Activated CD4-positive, CD25-positive, alpha-beta regulatory T cell treated with anti-CD3 and anti-CD28 coated beads, Interleukin-2, amount 50 U/mL, for 16 hours (primary cell): Measurements from ENCODE around the gene SERPINE3.

Experiments used
- DNase-seq: peaks from one replicate; pipeline ENCODE4 v3.0.0-alpha.2; 2020; ENCODE audit warnings: low read depth, low spot score

The SERPINE3 gene

DNA sequence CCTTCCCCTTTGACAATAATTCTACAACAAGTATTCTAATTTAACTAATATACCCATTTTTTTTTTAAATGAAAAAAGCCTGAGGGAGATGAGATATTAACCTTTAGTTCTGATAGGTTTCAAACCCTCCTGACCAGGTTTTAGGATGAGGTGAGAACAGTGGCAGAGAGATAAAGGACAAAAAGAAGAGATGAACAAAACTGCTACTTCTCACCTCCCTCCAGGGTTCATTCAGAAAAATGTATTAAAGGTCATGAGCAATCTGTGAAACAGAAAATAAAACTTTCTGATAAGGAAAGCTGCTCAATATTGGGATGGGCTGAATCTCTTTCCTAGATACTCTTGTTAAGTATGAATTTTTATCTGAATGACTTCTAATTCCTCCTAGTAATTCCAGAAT lies 24.1 kb downstream of the SERPINE3 start:
- DNase-seq: no peak

DNA sequence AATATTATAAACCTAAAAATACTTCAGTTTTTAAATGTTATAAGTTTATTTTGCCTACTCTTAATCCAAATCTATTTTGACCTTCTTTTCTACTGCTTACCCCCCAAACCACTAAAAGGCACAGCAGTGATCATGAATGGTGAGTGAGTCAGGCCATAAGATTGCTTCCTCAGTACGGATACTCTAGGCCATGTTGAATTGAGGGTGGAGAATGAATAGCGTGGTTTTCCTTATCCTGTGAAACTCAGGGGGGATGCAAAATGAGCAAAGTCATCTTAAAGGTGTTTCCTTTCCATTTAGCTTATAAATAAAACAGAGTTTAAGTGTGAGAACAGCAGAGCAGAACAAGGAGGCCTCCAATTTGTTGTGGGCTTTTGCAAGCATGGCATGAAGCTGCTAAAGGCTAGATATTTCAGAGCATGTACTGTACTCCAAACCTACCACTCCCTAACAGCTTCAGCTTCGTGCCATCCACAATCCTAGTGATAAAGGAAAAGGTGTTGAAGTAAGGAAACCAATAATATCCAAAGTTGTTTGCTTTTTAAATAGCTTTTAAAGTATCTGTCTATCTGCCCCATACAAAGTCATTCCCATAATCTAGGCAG lies 25.0 kb downstream of the SERPINE3 start:
- no peak for DNase-seq

DNA sequence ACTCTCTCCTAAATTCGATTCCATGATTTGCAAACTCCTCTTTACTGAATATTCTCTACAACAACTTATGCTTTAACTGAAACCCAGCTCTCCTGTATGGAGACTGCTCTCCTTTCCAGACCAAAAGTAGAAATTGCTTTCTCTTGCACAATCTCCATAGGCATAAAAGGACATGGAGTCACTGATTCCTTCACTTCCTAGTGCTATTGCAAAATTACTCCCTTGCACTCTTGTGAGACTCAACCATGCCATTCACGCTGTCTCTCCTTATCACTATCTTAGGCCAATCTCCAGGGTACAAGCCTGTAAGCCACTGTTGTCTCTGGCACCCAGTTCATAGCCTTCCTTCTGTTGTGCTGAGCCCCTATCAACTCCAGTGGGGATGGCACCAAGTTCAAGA lies 30.6 kb downstream of the SERPINE3 start:
- no peak for DNase-seq

DNA sequence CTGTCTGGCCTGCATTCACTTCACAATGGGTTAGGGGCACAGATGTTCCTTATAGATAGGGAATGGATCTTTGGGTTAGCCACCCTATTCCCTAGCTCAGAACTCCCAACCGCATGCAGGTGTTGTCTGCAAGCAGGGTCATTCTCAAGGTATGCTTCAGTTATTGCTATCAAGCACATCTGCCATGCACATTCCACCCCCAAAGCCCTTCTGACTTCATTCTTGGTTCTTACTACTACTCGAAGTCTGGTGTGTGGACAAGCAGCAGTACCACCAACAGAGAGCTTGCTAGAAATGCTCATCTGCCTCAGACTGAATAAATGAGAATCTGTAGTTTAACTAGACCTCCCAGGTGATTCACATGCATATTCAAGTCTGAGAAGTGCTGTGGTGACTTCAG lies 31.3 kb downstream of the SERPINE3 start:
- no peak for DNase-seq

DNA sequence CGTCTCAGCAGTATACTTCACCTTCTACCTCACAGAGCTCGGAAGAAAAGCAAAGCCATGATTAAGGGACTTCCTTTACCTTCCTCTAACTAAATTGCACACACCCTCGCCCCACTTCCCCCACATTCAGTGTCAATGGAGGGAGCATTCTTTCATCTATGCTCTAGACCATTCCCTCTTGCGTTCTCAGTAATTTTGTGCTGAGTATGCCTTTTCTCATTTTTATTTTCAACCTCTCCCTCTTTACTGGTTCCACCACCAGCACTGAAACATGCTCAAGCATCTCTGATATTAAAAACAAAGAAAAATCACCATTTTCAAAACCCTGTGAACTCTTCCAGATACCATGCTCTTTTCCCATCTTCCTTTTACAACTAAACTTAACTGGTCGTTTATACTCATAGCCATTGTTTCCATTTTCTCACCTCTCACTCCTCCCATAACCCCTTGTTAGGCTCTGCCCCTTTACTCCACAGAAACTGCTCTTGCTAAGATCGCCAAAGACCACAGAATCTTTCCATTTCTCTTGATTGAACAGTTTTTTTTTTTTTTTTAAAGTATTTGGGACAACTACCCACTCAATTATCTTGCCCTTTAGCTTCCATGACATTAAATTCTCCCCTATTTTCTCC lies 32.4 kb downstream of the SERPINE3 start:
- DNase-seq: no peak

DNA sequence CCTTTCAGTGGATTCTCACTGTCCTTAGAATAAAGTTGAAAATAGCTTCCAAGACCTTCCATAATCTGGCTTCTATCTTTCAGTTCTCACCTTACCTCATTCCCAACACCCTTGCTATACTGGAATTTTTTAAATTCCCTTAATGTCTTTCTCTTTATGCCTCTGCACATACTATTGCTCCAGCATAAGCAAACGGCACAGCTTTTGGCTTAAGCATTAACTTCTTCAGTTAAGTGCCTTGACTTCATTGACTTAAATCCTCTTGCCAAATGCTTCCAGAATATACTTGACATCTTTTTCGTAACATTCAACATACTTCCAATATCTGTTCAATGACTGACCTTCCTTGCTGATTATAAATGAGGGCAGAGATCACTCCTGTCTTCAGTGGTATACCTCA lies 34.0 kb downstream of the SERPINE3 start:
- no peak for DNase-seq

DNA sequence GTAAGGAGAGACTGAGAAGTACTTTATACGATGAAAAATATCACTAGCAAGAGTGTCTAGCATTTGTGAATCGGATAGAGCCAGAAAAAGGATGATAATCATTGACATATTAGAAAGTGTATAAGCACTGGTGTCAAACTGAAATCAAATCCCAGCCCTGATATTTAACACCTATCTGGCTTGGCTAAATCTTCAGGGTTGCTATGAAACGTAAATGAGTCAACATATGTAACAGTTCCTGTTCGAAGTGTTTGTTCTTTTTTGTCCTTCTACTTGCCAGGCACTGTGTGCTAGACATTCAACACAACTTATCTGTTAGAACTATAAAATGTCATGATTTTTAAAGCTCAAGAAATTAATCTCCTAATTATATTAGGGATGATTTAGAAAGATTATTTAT lies 40.8 kb downstream of the SERPINE3 start:
- no peak for DNase-seq

DNA sequence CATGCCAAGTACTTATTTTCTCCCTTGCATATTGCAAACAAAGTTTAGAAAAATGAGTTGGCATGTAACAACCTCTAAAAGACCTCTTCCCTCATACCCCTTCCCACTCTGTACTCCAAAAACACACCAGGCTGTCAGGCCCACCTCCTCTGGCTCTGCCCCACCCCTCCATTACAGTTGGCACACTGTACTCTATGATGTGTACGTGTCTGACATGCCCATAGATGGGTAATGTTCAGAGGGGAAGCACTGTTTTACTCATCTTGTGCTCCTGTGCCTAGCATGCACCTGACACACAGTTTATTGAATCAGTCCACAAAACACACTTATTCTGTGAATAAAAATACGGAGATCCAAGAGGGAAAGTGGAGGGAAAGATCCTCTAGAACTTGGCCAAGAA lies 45.6 kb downstream of the SERPINE3 start:
- no peak for DNase-seq

DNA sequence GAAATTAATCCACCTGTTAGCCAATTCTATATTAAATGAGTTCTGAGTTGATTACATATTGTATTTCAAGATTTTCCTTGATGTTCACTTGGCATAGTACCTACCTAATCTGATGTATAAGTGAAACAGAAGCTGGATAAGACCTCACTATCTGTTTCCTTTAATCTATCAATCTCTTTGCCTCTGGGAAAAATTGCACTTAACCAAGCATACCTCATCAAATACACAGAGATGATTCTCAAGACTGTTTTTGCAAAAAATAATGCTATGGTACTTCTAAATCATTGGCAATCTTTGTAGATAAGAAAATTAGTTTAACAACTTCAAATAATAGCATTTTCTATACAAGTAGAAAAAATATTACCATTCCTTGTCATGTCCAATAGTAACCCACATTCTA lies 55.2 kb downstream of the SERPINE3 start:
- no peak for DNase-seq

DNA sequence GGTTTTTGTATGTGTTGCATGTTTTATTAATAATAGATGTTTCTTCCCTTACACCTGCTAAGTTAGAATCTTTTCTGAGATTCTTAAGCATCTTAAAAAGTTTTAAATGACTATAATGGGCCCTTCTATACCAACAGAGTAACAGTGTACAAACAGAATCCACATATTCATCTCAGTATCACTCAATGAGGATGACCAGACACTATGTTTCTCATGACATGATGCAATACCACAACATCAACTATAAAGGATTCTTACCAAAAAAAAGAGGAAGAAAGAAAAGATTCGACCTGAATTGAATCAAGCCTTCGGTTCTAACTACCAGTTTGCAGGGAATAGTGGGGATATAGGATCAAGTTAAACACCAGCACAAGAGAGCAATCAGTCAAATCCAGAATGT lies 56.9 kb downstream of the SERPINE3 start:
- no peak for DNase-seq

DNA sequence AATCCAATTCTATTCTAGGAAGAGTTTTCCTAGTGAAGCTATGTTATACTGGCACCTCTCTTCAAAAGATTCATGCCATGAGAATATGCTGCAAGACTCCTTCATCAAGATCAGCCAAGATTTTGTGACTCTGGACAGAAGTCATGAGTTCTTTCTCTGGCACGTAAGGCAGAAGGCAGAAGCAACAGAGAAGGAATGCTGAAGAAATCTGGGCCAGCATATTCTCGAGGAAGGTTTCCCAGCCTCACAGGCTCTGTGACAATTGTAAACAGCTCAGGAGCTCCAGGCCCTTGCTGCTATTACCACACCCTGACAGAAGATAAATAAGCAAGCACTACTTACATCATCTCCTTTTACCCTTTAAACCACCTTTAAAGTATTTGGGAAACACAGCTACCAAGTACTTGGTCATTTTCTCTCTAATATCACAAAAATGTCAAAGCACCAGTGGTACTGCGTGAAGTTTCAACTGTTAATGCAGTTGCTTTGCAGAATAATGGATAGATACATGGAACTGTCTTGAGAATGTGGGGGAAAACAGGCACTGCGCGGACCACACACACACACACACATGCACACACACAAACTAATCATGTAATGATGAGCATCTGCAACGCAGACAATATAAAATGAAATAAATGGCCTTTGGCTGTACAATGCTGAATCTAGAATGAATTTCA lies 57.9 kb downstream of the SERPINE3 start:
- no peak for DNase-seq

DNA sequence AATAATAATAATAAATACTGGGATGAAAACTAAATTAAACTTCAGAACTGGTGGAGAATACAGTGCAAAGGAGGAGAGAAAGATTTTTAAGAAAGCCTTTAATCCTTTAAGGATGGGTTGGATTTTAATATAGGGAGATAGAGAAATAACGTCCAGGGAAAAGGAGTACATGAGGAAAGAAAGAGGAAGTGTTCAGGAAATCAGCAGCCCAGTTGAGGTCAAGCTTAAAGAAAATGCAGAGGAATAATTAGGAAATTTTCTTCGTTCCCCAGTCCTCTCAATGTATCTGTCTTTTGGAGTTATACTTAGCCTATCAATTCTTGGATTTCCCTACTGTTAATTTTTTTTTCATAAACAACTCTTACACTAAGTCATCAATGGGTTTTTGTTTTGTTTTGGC lies 65.7 kb downstream of the SERPINE3 start:
- no peak for DNase-seq

DNA sequence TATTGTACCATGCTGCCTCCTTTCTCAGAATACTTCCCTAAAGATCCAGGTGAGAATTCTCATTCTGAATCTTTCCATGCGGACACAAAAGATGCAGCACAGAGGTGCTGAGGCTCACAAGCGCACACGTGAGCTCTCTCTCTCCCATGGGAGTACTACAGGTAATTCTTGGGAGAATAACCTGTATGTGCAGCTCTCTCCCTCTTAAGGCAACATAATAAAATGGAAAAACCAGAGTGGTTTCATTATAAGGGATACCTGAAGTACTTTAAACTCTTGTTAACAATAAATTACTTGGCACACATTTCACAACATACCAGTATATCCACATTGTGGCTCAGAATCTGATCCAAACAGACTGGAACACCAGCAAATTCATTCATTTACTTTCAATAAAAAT lies 72.9 kb downstream of the SERPINE3 start:
- no peak for DNase-seq
